Stimulated activated CD8-positive, alpha-beta memory T cell treated with anti-CD3 and anti-CD28 coated beads, Interleukin-4, amount 100 ng/mL, for 4 hours (primary cell): ENCODE results near the gene POLA1.

ENCODE experiments used
- DNase-seq, 2 donors: peaks; one replicate each; pipeline ENCODE4 v3.0.0-alpha.2; 2020; ENCODE audit warnings: low read depth in 2 of 2, low spot score in 1 of 2

The POLA1 gene

DNA sequence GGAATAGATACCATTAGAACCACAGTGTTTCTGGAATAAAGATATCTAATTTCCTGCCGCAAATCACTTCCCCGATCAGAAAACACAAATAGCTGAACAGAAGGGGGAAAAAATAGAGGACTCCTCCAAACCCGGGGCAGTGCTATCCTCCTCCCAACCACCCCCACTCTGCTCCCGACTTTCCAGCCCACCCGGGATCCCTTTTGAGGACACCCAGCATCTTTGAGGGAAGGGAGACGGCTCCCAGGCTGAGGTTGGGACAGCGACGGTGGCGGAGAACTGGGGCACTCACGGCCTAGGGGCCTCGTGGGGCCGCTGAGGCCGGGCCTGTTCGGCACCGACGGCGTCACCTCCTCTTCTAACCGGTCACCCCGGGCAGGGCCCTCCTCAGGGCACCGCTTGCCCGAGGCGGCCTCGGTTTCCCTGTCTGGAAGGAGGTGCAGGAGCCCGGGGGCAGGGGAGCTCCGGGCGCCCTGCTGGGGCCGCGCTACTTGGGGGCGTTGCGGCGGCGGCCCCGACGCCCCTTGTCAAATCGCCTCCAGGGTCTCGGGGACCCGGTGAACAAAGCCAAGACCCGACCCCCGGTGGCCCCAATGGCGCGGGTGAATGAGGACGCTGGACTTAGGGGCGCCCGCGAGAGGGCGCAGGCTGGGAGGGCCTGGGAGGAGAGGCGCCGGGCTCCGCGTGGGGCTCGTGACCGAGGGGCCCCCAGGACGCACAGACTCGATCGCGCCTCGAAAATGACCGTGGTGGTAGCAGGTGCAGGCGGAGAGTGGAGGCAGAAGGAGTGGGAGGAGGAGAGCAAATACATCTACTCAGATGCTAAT, 329.0 kb downstream of the POLA1 start:
- DNase-seq: no peak

DNA sequence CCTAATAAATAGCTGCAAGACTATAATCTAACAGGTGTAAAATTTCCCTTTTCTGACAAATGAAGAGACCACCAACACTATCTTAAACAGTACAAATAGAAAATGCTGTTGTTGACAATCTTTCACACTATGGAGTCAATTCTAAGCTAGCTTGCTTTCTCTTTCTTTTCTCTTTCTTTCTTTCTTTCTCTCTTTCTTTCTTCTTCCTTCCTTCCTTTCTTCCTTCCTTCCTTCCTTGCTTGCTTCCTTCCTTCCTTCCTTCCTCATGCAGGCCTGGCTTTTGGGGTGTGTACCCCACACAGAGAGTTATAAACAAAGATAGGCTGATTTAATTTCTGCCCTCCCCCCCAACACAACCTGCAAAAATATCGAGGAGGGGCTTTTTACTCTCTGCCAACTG, 330.2 kb downstream of the POLA1 start:
- DNase-seq: no peak

DNA sequence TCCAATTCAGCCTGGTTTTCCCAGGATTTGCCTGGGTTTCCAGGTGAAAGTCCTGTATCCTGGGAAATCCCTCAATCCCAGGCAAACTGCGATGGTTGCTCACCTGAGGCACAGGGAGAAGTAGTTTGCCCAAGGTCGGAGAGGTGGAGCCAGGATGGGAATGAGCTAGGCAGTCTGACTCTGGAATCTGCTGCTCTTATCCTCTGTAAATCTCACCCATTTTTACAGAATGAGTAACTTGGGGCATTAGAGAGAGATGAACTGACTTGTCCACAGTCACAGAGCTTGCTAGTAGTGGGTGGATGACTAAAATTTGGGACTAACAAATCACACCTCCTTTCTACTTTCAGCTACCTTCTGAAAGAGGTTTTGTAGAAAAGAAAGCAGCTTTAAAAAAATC, 331.9 kb downstream of the POLA1 start:
- DNase-seq: no peak

DNA sequence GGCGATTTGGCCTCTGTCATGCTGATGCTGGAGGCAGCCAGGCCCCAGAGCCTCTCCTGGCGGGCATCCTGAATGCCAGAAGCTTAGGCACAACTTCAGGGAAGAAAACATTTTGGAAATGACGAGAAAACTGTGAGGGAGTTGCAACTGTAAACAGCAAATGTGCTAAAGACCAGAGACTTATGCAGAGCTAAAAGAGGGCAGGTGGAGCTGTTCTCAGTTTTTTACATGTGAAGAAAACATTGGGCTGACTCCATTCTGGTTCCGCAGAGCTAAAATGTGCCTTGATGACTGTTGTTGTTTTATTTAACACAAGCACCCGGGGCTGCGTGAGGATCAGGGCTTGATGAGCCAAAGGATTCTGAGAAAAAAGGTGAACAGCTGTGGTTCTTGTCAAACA, 332.9 kb downstream of the POLA1 start:
- no peak for DNase-seq

DNA sequence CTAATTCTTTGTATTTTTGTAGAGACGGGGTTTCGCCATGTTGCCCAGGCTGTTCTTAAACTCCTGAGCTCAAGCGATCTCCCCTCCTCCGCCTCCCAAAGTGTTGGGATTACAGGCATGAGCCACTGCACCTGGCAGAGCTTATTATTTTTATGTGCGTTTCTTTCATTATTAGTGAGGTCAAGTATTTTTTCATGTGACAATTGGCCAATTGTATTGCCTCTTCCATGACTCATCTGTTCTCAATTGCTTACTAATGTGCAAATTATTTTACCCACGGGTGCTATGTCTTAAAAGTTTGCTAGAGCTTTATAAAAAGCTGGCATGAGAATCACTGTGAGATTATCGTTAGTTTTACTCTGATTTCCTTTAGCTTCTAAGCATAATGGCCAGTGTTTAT, 335.0 kb downstream of the POLA1 start:
- no peak for DNase-seq

DNA sequence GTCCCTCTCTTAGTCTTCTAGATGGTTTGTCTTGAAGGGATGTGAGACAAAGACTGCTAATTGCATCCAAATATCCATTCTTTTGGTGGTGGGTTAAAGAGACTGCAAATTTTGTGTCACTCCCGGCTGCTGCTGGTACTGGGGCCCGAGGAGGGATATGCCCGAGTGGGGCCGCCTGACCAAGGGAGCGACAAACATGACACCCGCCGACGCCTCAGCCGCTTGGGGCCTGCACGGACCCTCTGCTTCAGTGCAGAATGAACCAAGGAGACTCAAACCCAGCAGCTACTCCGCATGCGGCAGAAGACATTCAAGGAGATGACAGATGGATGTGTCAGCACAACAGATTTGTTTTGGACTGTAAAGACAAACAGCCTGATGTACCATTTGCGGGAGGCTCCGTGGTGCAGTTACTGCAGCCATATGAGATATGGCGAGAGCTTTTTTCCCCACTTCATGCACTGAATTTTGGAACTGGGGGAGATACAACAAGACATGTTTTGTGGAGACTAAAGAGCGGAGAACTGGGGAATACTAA, 335.6 kb downstream of the POLA1 start:
- DNase-seq: no peak

DNA sequence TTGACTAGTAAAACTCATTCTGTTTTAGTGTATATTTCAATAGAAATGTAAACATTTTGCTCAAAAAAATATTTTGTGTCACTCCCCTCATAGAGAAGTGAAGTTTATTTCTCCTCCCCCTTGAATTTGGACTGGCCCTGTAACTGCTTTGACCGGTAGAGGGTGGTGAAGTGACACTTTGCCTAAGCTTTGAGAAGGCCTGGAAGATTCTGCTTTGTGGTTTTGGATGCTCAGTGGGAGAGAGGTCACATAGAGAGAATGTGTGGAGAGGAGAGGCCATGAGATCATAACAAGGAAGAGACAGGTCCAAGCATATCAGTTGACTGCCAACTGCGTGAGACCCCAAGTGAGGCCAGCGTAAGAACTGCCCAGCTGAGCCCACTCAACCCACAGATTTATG, 341.2 kb downstream of the POLA1 start:
- DNase-seq: no peak

DNA sequence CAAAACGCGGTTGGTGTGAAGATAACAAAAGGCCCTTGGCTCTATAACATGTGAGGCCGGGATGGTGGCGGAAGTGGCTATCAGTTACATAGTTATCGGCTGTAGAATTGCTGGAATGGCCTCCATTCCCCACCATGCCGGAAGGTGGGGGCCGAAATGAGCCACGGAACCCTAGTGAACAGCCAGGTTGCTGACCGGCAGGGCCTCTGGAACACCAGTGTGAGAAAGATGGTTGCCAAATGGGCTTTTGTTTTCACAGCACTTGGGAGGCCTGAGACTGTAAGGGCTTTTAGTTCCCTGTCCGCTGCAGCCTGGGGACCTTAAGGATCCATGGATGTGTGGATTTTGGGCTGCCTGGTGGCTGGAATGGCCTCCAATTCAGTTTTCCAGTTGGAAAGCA, 345.3 kb downstream of the POLA1 start:
- no peak for DNase-seq

DNA sequence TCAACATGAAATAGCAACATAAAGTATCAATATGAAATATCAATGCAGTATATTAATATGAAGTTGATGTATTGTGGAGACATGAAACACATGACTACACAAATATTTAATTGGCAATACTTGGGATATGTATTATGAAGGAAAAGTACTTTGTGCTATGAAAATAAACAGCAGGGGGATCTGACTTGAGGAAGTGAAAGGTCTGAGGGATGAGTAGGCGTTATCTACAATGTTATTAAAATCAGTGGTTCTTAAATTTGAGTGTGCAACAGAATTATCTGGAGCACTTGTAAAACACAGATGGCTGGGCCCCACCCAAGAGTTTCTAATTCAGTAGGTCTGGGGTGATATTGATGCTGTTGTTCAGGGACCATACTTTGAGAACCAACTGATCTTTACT, 349.5 kb downstream of the POLA1 start:
- DNase-seq: no peak
